Gastrocnemius medialis (tissue), 4 donors: ENCODE results near the gene ORM1. TPM values are rescaled to one million over a fixed set of nuclear protein-coding genes. Genes with fewer than 3 reads are reported as not detected.
A peak's percentile ranks its signal among the peaks of the same experiment; 100 is the strongest.

ENCODE experiments used
- ATAC-seq, 2 donors: fragments of 150-250 bp; one replicate each; pipeline ENCODE4 v1.9.1; 2016
- DNase-seq, 2 donors: peaks; one replicate each; pipeline ENCODE4 v3.0.0-alpha.2; 2019
- H3K27ac ChIP-seq, 4 donors: fragments of 200-600 bp; sonication (generic); 1 replicate in 1 of 4; 2 replicates in 3 of 4; pipeline ENCODE4 v1.5.1; 2016 to 2018; ENCODE audit warnings: mild to moderate bottlenecking in 2 of 4, moderate library complexity in 1 of 4
- H3K27me3 ChIP-seq, 3 donors: fragments of 200-600 bp; sonication (generic) in 2 of 3; 1 replicate in 1 of 3; 2 replicates in 2 of 3; pipeline versions ENCODE4 v1.5.1 to v1.6.0; 2016 to 2019; ENCODE audit warnings: mild to moderate bottlenecking in 1 of 3, moderate library complexity in 1 of 3
- H3K36me3 ChIP-seq, 2 donors: fragments of 200-600 bp; sonication (generic) in 1 of 2; one replicate each; pipeline ENCODE4 v1.5.1; 2017 to 2018
- H3K4me1 ChIP-seq, 2 donors: fragments of 200-600 bp; sonication (generic) in 1 of 2; one replicate each; pipeline ENCODE4 v1.5.1; 2016 to 2017; ENCODE audit warnings: mild to moderate bottlenecking in 2 of 2
- H3K4me3 ChIP-seq, 4 donors: fragments of 200-600 bp; sonication (generic) in 3 of 4; 1 replicate in 1 of 4; 2 replicates in 3 of 4; pipeline ENCODE4 v1.5.1; 2016 to 2019; ENCODE audit warnings: mild to moderate bottlenecking in 2 of 4
- H3K9me3 ChIP-seq, 3 donors: fragments of 200-600 bp; sonication (generic) in 2 of 3; 1 replicate in 1 of 3; 2 replicates in 2 of 3; pipeline ENCODE4 v1.5.1; 2016 to 2019
- CTCF ChIP-seq, 5 experiments: fragments of 450-650 bp in 3 of 5; fragments of 200-600 bp in 2 of 5; sonication (generic) in 2 of 5; IDR thresholded peaks in 4 of 5; conservative IDR thresholded peaks in 1 of 5; 1 replicate in 4 of 5; 2 replicates in 1 of 5; pipeline ENCODE4 v1.5.1; 2016 to 2019; ENCODE audit warnings: antibody characterized with exemption in 5 of 5, mild to moderate bottlenecking in 3 of 5, moderate library complexity in 3 of 5
- POLR2A ChIP-seq, 2 donors: fragments of 450-650 bp; IDR thresholded peaks; one replicate each; pipeline ENCODE4 v1.6.1; 2017; ENCODE audit warnings: antibody characterized with exemption in 2 of 2, mild to moderate bottlenecking in 2 of 2, moderate library complexity in 2 of 2
- in situ Hi-C, 4 donors: fragments of 200-750 bp; cut with MboI; loops; one replicate each; pipeline versions ENCODE4 v1.15.0 to v1.8.0; 2017; ENCODE audit warnings: low sequenced_read_pairs in 4 of 4
- intact Hi-C: fragments of 100-400 bp; cut with DNase I; formaldehyde crosslinking; loops from one replicate; pipeline ENCODE4 v1.15.1; 2023; ENCODE audit warnings: low total_unique reads
- total RNA-seq, 4 donors: library from RNA; depleted of rRNA; stranded (reverse); fragments of >200 nt; gene quantifications; one replicate each; pipeline versions ENCODE4 v1.1.0 to v1.2.3, GENCODE V29; 2016

ORM1 gene
- total RNA-seq, 4 donors from 2014 or later: 33.5 to 92.8 TPM; not detected in 2

GRCh38 chr9:114282926-114283325 is 40.0 kb upstream of the ORM1 start:
- Histone ChIP-seq H3K27ac (no peak overlapping the region), H3K4me1 (no peaks in the 10 kb centered on the region), H3K9me3 (no peaks in the 10 kb centered on the region), H3K4me3 (no peak overlapping the region), H3K36me3 (no peaks in the 10 kb centered on the region), H3K27me3 (no peaks in the 10 kb centered on the region)
- ATAC-seq (no peak), DNase-seq (no peak)
- no peak for TF ChIP-seq CTCF (IDR thresholded peaks at IDR 0.05 in 4 of 5, conservative IDR thresholded peaks at IDR 0.05 in 1 of 5)
- no peak for TF ChIP-seq POLR2A (IDR thresholded peaks at IDR 0.05)
- intact Hi-C loops: no loop called here
- in situ Hi-C loops: loop anchor here in 3 of 4 donors (10.0 to 25.0 kb wide), 4 partner anchors 118 to 471 kb away; partner anchors contain the start of gene COL27A1 (in 1 of the 3)

GRCh38 chr9:114283551-114284111 is 39.3 kb upstream of the ORM1 start:
- ATAC-seq (no peak), DNase-seq (peak in 1 of 2 donors; percentile 6)
- Histone ChIP-seq H3K27me3 (no peaks in the 10 kb centered on the region), H3K9me3 (no peaks in the 10 kb centered on the region), H3K36me3 (no peaks in the 10 kb centered on the region), H3K27ac (no peak overlapping the region), H3K4me3 (no peak overlapping the region), H3K4me1 (no peaks in the 10 kb centered on the region)
- in situ Hi-C loops (loop anchor here in 3 of 4 donors (10.0 to 25.0 kb wide), 4 partner anchors 119 to 471 kb away; partner anchors contain the start of gene COL27A1 (in 1 of the 3)), intact Hi-C loops (no loop called here)
- TF ChIP-seq CTCF (IDR thresholded peaks at IDR 0.05 in 4 of 5, conservative IDR thresholded peaks at IDR 0.05 in 1 of 5): no peak

- intact Hi-C loops (no loop called here), in situ Hi-C loops (loop anchor here in 3 of 4 donors (5.0 to 25.0 kb wide), 5 partner anchors 120 to 472 kb away; partner anchors contain the start of gene COL27A1 (in 1 of the 3))
- no peak overlapping the region for H3K4me3 ChIP-seq
- ATAC-seq: no peak
- H3K27me3 ChIP-seq: no peaks in the 10 kb centered on the region
- H3K9me3 ChIP-seq: no peaks in the 10 kb centered on the region
- H3K27ac ChIP-seq: no peak overlapping the region
- H3K4me1 ChIP-seq: no peaks in the 10 kb centered on the region
- no peaks in the 10 kb centered on the region for H3K36me3 ChIP-seq
- DNase-seq: peak in 1 of 2 donors; percentile 2
- TF ChIP-seq CTCF (IDR thresholded peaks at IDR 0.05 in 4 of 5, conservative IDR thresholded peaks at IDR 0.05 in 1 of 5): no peak
- no peak for TF ChIP-seq POLR2A (IDR thresholded peaks at IDR 0.05)
These were observed 38.4 kb upstream of the ORM1 start for GRCh38 chr9:114284316-114285060.

- Histone ChIP-seq H3K27me3 (no peaks in the 10 kb centered on the region), H3K4me1 (no peaks in the 10 kb centered on the region), H3K4me3 (no peak overlapping the region), H3K36me3 (no peaks in the 10 kb centered on the region), H3K9me3 (no peaks in the 10 kb centered on the region), H3K27ac (no peak overlapping the region)
- in situ Hi-C loops (loop anchor here in 3 of 4 donors (5.0 to 25.0 kb wide), 5 partner anchors 121 to 473 kb away; partner anchors contain the start of gene COL27A1 (in 1 of the 3)), intact Hi-C loops (no loop called here)
- peak in 1 of 2 donors; percentile 6 for DNase-seq
- TF ChIP-seq POLR2A (IDR thresholded peaks at IDR 0.05) (no peak), CTCF (IDR thresholded peaks at IDR 0.05 in 4 of 5, conservative IDR thresholded peaks at IDR 0.05 in 1 of 5) (no peak)
- ATAC-seq: no peak
These were observed 37.6 kb upstream of the ORM1 start for GRCh38 chr9:114285166-114285867.
